ENCODE results near the gene BNIP1.
A peak's percentile ranks its signal among the peaks of the same experiment; 100 is the strongest.

The BNIP1 gene

GRCh38 chr5:173165177-173166016 lies 21.1 kb downstream of the BNIP1 start:
- peaks cover 10% of the 10 kb centered on the region for H3K36me3 ChIP-seq (replicated peaks)
- no peak overlapping the region for H3K27ac ChIP-seq
- TF ChIP-seq, protein P1, sequence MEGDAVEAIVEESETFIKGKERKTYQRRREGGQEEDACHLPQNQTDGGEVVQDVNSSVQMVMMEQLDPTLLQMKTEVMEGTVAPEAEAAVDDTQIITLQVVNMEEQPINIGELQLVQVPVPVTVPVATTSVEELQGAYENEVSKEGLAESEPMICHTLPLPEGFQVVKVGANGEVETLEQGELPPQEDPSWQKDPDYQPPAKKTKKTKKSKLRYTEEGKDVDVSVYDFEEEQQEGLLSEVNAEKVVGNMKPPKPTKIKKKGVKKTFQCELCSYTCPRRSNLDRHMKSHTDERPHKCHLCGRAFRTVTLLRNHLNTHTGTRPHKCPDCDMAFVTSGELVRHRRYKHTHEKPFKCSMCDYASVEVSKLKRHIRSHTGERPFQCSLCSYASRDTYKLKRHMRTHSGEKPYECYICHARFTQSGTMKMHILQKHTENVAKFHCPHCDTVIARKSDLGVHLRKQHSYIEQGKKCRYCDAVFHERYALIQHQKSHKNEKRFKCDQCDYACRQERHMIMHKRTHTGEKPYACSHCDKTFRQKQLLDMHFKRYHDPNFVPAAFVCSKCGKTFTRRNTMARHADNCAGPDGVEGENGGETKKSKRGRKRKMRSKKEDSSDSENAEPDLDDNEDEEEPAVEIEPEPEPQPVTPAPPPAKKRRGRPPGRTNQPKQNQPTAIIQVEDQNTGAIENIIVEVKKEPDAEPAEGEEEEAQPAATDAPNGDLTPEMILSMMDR (IDR thresholded peaks at IDR 0.05; ENCODE audit: low read depth, low read length, missing control alignments), result no peak
- H3K27me3 ChIP-seq (replicated peaks), result no peaks in the 10 kb centered on the region
- no peak overlapping the region for H3K4me3 ChIP-seq (ENCODE audit: low read depth, low read length)
- no peak for DNase-seq
- in situ Hi-C loops (cut with HindIII; ENCODE audit: low pct_ligation_motif_present, low sequenced_read_pairs), result no loop called here

DNA sequence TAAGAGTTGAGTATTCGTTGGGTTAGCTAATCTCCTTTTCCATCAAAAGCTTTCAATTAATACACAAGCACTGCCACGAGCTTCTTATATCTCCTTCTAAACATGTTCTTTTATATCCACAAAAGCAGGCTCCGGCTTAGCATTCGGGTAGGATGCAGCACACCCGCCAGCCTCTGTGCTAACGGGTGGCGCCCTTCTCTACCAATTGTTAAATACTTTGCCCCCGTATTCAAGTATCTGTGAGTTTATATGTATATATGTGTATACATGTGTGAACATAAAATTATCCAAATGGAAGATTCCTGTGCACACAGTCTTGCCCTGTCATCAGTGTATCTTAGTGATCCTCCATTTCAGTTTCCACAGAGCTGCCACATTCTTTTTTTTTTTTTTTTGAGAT lies 27.8 kb downstream of the BNIP1 start:
- Histone ChIP-seq H3K27me3 (replicated peaks) (no peaks in the 10 kb centered on the region), H3K4me3 (ENCODE audit: low read depth, low read length) (no peak overlapping the region), H3K27ac (no peak overlapping the region), H3K36me3 (replicated peaks) (no peaks in the 10 kb centered on the region)
- DNase-seq, result no peak
- in situ Hi-C loops (cut with HindIII; ENCODE audit: low pct_ligation_motif_present, low sequenced_read_pairs), result no loop called here
- TF ChIP-seq, protein P1 (IDR thresholded peaks at IDR 0.05; ENCODE audit: low read depth, low read length, missing control alignments), result no peak

DNA sequence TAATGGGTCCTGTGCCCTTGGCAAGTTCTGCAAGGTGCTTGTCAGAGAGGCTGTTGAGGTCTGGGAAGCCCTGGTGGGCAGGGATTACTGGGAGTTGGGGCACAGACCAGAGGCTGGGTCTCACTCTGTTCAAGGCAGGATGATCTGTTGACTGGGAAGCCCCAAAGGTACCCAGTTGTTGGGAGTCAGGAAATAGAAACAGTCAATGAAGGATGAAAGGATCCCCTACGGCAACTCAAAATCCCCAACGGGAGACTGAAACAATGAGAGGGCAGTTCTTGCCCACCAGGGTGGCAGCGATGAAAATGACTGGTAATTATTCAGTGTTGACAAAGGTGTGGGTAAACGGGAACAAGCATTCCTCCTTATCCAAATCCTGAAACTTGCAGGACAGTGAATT lies 31.2 kb downstream of the BNIP1 start:
- H3K27ac ChIP-seq, result no peak overlapping the region
- DNase-seq, result no peak

DNA sequence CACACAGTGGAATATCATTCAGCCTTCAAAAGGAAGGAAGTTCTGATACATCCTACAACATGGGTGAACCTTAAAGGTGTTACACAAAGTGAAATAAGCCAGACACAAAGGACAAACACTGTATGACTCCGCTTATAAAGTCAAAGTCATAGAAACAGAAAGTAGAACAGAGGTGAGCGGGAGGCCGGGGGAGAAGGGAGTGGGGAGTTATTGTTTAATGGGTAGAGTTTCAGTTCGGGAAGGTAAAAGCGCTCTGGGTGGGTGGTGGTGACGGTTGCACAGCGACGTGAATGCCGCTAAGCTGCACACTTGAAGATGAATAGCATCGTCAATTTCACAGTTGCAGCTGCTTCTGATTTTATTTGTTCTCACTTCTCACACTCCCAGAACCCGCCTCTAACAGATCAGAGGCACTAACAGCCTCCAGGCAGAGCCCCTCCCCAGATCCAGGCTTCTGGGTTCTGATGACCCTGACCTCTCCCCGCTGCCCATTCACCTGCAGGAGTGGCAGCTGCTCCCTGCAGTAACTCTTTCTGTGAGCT lies 34.1 kb downstream of the BNIP1 start:
- no peak for DNase-seq
- Histone ChIP-seq H3K4me3 (ENCODE audit: low read depth, low read length) (no peak overlapping the region), H3K27ac (no peak overlapping the region), H3K36me3 (replicated peaks) (no peaks in the 10 kb centered on the region), H3K27me3 (replicated peaks) (no peaks in the 10 kb centered on the region)
- TF ChIP-seq, protein P1 (IDR thresholded peaks at IDR 0.05; ENCODE audit: low read depth, low read length, missing control alignments), result no peak
- in situ Hi-C loops (cut with HindIII; ENCODE audit: low pct_ligation_motif_present, low sequenced_read_pairs), result no loop called here

More for the DNA sequence above, 31.2 kb downstream of the BNIP1 start:
- TF ChIP-seq, protein P1 (IDR thresholded peaks at IDR 0.05; ENCODE audit: low read depth, low read length, missing control alignments), result no peak
- Histone ChIP-seq H3K36me3 (replicated peaks) (no peaks in the 10 kb centered on the region), H3K4me3 (ENCODE audit: low read depth, low read length) (no peak overlapping the region), H3K27me3 (replicated peaks) (no peaks in the 10 kb centered on the region)
- in situ Hi-C loops (cut with HindIII; ENCODE audit: low pct_ligation_motif_present, low sequenced_read_pairs), result no loop called here

GRCh38 chr5:173180331-173180730 lies 36.0 kb downstream of the BNIP1 start:
- Histone ChIP-seq H3K27ac (no peak overlapping the region), H3K27me3 (replicated peaks) (no peaks in the 10 kb centered on the region)
- DNase-seq, result peak; percentile 43

More at GRCh38 chr5:173180331-173180730, 36.0 kb downstream of the BNIP1 start:
- TF ChIP-seq, protein P1 (IDR thresholded peaks at IDR 0.05; ENCODE audit: low read depth, low read length, missing control alignments), result no peak
- Histone ChIP-seq H3K36me3 (replicated peaks) (no peaks in the 10 kb centered on the region), H3K4me3 (ENCODE audit: low read depth, low read length) (no peak overlapping the region)
- in situ Hi-C loops (cut with HindIII; ENCODE audit: low pct_ligation_motif_present, low sequenced_read_pairs), result no loop called here
